HUES64 (cell line): ENCODE results near the gene S100A10.

Experiments
- H3K27ac ChIP-seq: 2 replicates; pipeline ENCODE4 v1.7.0; 2013; ENCODE audit warnings: low read depth, low read length, inconsistent platforms
- H3K27me3 ChIP-seq: 2 replicates; pipeline ENCODE4 v1.6.1; 2013; ENCODE audit warnings: mild to moderate bottlenecking, low read length; ENCODE audit not compliant: insufficient read depth
- H3K36me3 ChIP-seq: 2 replicates; pipeline ENCODE4 v1.6.1; 2013; ENCODE audit warnings: mild to moderate bottlenecking, low read length; ENCODE audit not compliant: insufficient read depth
- H3K4me1 ChIP-seq: 2 replicates; pipeline ENCODE4 v1.6.1; 2013; ENCODE audit warnings: mild to moderate bottlenecking, low read length, moderate library complexity; ENCODE audit not compliant: insufficient read depth
- H3K4me3 ChIP-seq: 2 replicates; pipeline ENCODE4 v1.5.1; 2013; ENCODE audit warnings: mild to moderate bottlenecking, low read length, moderate library complexity
- H3K9ac ChIP-seq: 2 replicates; pipeline ENCODE4 v1.6.1; 2013; ENCODE audit warnings: mild to moderate bottlenecking, low read depth, low read length
- H3K9me3 ChIP-seq: 2 replicates; pipeline ENCODE4 v1.6.1; 2013; ENCODE audit warnings: low read depth, low read length; ENCODE audit not compliant: insufficient read depth
- WGBS: fragments of 150-250, 120-280 bp; methylation state at CpG from one replicate; pipeline ENCODE4 v1.1.7; 2013; ENCODE audit warnings: missing lambda C conversion rate; 5-methylcytosine and 5-hydroxymethylcytosine counted together

Gene S100A10

GRCh38 chr1:151994956-151995355, 1.3 kb upstream of the S100A10 start:
- H3K4me1 ChIP-seq = peaks cover 34% of the 10 kb centered on the region
- WGBS = 73% methylated on average over 3 of the region's 6 CpGs
- peak overlapping the region; percentile 30; the same call in 1 of the 2 replicates for H3K9ac ChIP-seq
- H3K27me3 ChIP-seq = peaks cover 32% of the 10 kb centered on the region
- peak overlapping the region; percentile 24; the same call in 1 of the 2 replicates for H3K27ac ChIP-seq
- H3K4me3 ChIP-seq = no peak overlapping the region
- no peaks in the 10 kb centered on the region for H3K9me3 ChIP-seq
- no peaks in the 10 kb centered on the region for H3K36me3 ChIP-seq

- Histone ChIP-seq H3K4me1 (peaks cover 52% of the 10 kb centered on the region), H3K27ac (peak overlapping the region; percentile 70), H3K4me3 (peak overlapping the region; percentile 92), H3K9ac (peak overlapping the region; percentile 90), H3K27me3 (peaks cover 32% of the 10 kb centered on the region), H3K36me3 (no peaks in the 10 kb centered on the region), H3K9me3 (no peaks in the 10 kb centered on the region)
- WGBS = under 1% methylated on average over 50 of the region's 50 CpGs
Measured at GRCh38 chr1:151993084-151993733, 450 bp downstream of the S100A10 start.

DNA sequence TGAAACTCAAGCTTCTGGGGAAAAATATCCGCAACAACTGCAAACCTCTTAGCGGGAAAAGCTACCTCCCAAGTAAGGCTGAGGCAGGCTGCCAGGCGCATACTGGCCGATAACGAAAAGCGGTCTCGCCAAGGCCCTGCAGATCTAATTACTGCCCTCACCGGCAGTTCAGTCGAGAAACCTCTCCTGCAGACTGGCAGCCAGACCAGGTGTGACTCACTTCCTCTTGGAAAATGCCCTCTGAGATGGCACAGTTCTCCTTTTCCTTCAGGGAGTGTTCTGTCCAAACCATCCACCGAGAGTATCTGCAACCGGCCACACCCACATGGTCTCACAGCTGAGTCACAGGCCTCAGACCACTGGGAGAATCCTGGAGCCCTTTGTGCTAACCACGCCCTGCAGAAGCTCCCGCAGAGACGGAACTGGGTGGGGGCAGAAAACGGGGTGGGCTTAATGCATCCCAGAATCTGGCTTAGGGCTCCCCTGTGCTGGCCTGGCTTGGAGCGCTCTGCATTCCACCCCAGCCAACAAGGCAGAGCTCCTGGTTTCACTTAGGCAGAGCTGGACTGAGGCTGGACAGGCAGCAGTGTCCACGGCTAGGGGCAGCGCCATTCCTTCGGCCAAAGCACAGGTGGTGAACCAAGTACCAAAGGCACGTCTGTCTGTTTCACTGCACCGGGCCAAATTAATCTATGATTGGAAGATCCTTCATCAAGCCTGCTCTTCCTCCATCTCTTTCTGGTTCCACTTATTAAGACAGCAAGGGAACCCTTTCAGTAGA, 1.2 kb downstream of the S100A10 start:
- Histone ChIP-seq H3K9ac (peak overlapping the region; percentile 90), H3K9me3 (no peaks in the 10 kb centered on the region), H3K27ac (peak overlapping the region; percentile 50), H3K36me3 (no peaks in the 10 kb centered on the region), H3K27me3 (peaks cover 32% of the 10 kb centered on the region), H3K4me1 (peaks cover 56% of the 10 kb centered on the region), H3K4me3 (peak overlapping the region; percentile 92)
- WGBS = 8% methylated on average over 21 of the region's 21 CpGs

DNA sequence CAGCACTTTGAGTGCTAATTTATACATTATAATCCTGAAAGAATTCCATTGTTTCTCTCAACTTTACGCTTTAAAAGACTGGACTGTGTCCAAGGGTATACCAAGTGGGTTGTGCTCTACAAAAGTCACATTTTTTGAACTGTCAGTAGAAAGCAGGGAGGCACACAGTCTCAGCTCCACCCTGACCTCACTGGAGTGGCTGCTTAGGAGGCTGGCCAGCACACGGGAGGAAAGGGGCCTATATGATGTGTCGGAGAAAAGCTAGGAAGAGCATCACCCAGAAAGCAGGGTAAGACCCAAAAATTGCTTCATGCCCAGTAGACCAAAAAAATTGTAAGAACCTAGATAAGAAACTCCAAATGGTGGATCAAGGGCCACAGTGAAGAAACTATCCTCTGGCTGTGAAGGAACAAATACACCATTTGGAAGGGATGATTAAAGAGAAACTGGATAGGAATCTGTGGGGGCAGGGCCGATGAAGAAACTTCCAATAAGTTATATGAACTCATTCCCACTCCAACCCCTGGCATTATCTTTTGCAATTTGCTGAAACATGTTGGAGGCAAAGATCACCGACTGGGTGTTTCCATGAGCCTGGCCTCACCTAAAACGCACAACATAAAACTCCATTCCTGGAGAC, 1.9 kb downstream of the S100A10 start:
- H3K4me3 ChIP-seq = peak overlapping the region; percentile 92
- no peaks in the 10 kb centered on the region for H3K36me3 ChIP-seq
- peaks cover 56% of the 10 kb centered on the region for H3K4me1 ChIP-seq
- peaks cover 32% of the 10 kb centered on the region for H3K27me3 ChIP-seq
- WGBS = 54% methylated on average over 6 of the region's 6 CpGs
- 0 out of 2 replicates have a peak overlapping the region, but pooled peaks have one; percentile 6 for H3K27ac ChIP-seq
- H3K9me3 ChIP-seq = no peaks in the 10 kb centered on the region
- H3K9ac ChIP-seq = peak overlapping the region; percentile 90

DNA sequence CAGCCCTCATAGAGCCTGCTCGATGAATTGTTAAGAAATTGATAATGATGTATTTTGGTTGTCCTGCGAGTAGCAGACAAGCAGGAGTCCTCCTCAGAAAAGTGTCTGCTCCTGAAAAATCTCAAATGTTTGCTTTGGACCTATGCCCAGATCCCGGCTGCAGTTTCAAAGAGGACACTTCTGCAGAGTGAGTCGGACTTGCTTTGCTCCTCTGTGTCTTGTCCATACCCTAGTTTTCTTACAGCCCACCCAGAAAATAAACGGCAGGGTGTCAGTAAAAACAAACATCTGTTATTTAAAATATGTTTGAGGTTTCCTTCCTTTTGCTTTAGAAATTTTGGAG, 2.8 kb downstream of the S100A10 start:
- WGBS = 64% methylated on average over 5 of the region's 5 CpGs
- Histone ChIP-seq H3K36me3 (peaks cover 5% of the 10 kb centered on the region), H3K27me3 (peaks cover 32% of the 10 kb centered on the region), H3K4me1 (peaks cover 64% of the 10 kb centered on the region), H3K4me3 (peak overlapping the region; percentile 92; the same call in 1 of the 2 replicates), H3K9ac (no peak overlapping the region), H3K27ac (no peak overlapping the region), H3K9me3 (no peaks in the 10 kb centered on the region)

- Histone ChIP-seq H3K27me3 (peaks cover 32% of the 10 kb centered on the region), H3K4me3 (no peak overlapping the region), H3K4me1 (peaks cover 59% of the 10 kb centered on the region), H3K9me3 (no peaks in the 10 kb centered on the region), H3K9ac (no peak overlapping the region), H3K27ac (no peak overlapping the region), H3K36me3 (peaks cover 10% of the 10 kb centered on the region)
- 82% methylated on average over 5 of the region's 5 CpGs for WGBS
Measured at GRCh38 chr1:151990058-151990855, 3.4 kb downstream of the S100A10 start.

GRCh38 chr1:151989211-151989862, 4.3 kb downstream of the S100A10 start:
- peaks cover 31% of the 10 kb centered on the region for H3K27me3 ChIP-seq
- H3K4me3 ChIP-seq = no peak overlapping the region
- 0 out of 2 replicates have a peak overlapping the region, but pooled peaks have one; percentile 34 for H3K27ac ChIP-seq
- H3K9ac ChIP-seq = no peak overlapping the region
- WGBS = 67% methylated on average over 6 of the region's 6 CpGs
- H3K36me3 ChIP-seq = peaks cover 20% of the 10 kb centered on the region
- H3K4me1 ChIP-seq = peaks cover 55% of the 10 kb centered on the region
- no peaks in the 10 kb centered on the region for H3K9me3 ChIP-seq

GRCh38 chr1:151988405-151988923, 5.2 kb downstream of the S100A10 start:
- peaks cover 23% of the 10 kb centered on the region for H3K27me3 ChIP-seq
- no peak overlapping the region for H3K4me3 ChIP-seq
- H3K4me1 ChIP-seq = peaks cover 55% of the 10 kb centered on the region
- H3K27ac ChIP-seq = no peak overlapping the region
- H3K9ac ChIP-seq = no peak overlapping the region
- peaks cover 28% of the 10 kb centered on the region for H3K36me3 ChIP-seq
- WGBS = 90% methylated on average over 2 of the region's 2 CpGs
- H3K9me3 ChIP-seq = no peaks in the 10 kb centered on the region

GRCh38 chr1:151986501-151987190, 7.0 kb downstream of the S100A10 start:
- H3K36me3 ChIP-seq = peaks cover 43% of the 10 kb centered on the region
- no peaks in the 10 kb centered on the region for H3K9me3 ChIP-seq
- H3K27me3 ChIP-seq = peaks cover 9% of the 10 kb centered on the region; the same call in 1 of the 2 replicates
- no peak overlapping the region for H3K9ac ChIP-seq
- no peak overlapping the region for H3K4me3 ChIP-seq
- H3K27ac ChIP-seq = peak overlapping the region; percentile 26; the same call in 1 of the 2 replicates
- WGBS = 82% methylated on average over 8 of the region's 8 CpGs
- H3K4me1 ChIP-seq = peaks cover 47% of the 10 kb centered on the region

DNA sequence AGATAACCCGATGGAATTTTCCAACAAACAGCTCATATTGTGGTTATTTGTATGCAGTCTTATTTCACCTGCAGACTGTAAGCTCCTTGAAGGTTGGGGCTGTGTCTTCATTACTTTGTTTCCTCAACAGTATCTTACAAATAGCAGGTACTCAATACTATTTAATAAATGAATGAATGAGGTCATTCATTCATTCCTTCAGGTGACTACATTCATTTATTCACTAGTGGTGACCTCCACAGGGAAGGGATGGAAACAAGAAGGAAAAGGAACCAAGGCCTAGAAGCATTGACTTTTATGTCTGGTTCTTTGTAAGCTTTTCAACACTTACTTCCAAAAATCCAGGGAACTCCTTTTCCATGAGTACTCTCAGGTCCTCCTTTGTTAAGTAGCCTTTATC, 7.9 kb downstream of the S100A10 start:
- Histone ChIP-seq H3K9ac (no peak overlapping the region), H3K4me1 (peaks cover 41% of the 10 kb centered on the region), H3K36me3 (peaks cover 51% of the 10 kb centered on the region), H3K27ac (no peak overlapping the region), H3K4me3 (no peak overlapping the region), H3K27me3 (peaks cover under 1% of the 10 kb centered on the region; the same call in 1 of the 2 replicates), H3K9me3 (no peaks in the 10 kb centered on the region)
- WGBS = 80% methylated on average over 1 of the region's 1 CpG
